HCT116 (cell line): Measurements from ENCODE around the gene DARS1. TPM values are rescaled to one million over a fixed set of nuclear protein-coding genes. Genes with fewer than 3 reads are reported as not detected.

Experiments
- ATAC-seq: fragments of 200-7000 bp; cut with Tn5 transposase; 2 replicates; pipeline ENCODE4 v1.9.1; 2020; ENCODE audit warnings: mild to moderate bottlenecking, moderate library complexity
- BruUV-seq: library from RNA; stranded (reverse); fragments of 400-500 nt; replicated peaks from 2 replicates; lab custom pipeline; 2021; lab: Mats Ljungman, UMichigan
- CTCF ChIA-PET: fragments of 300-600 bp; sonication (Branson Sonifier 250); formaldehyde crosslinking; loops from one replicate; lab custom pipeline; 2021; ENCODE audit warnings: antibody characterized with exemption; lab: Charles Lee
- POLR2A ChIA-PET: fragments of 300-600, 350-600 bp; sonication (Branson Sonifier 250); formaldehyde crosslinking; loops from one replicate; lab custom pipeline; 2021; ENCODE audit warnings: antibody characterized with exemption; lab: Charles Lee
- RAD21 ChIA-PET, 2 experiments: fragments of 300-600 bp; sonication (Branson Sonifier 250); formaldehyde crosslinking; loops; one replicate each; lab custom pipeline; 2023; ENCODE audit warnings: low total read pairs in 2 of 2; ENCODE audit not compliant: uncharacterized antibody in 2 of 2, unreplicated experiment in 2 of 2, low non-redundant PET in 1 of 2; lab: Charles Lee
- DNase-seq: peaks from one replicate; pipeline ENCODE4 v3.0.0-alpha.2; 2010; ENCODE audit warnings: low read depth, low spot score
- H2AFZ ChIP-seq: fragments of 200-600 bp; shearing (Covaris generic), sonication (generic); 2 replicates; pipeline ENCODE4 v1.6.1; 2017; ENCODE audit warnings: low read depth, mixed run types, mixed read lengths, antibody characterized with exemption, low read length; ENCODE audit not compliant: poor library complexity, severe bottlenecking
- H3K27ac ChIP-seq: 2 replicates; pipeline ENCODE4 v1.5.1; 2012; ENCODE audit warnings: low read depth, low read length
- H3K27me3 ChIP-seq: fragments of 200-600 bp; sonication (generic); 2 replicates; pipeline ENCODE4 v1.6.1; 2016; ENCODE audit warnings: mixed run types, low read length, mixed read lengths; ENCODE audit not compliant: insufficient read depth
- H3K36me3 ChIP-seq, 2 experiments: fragments of 200-500 bp in 1 of 2; fragments of 200-600 bp in 1 of 2; sonication (Bioruptor generic) in 1 of 2; sonication (generic) in 1 of 2; 2 replicates each; pipeline versions ENCODE4 v1.5.1 to v1.6.1; 2014 to 2016; ENCODE audit warnings: low read length in 2 of 2, inconsistent platforms in 1 of 2, mixed read lengths in 1 of 2, mixed run types in 1 of 2; ENCODE audit not compliant: insufficient read depth in 2 of 2, control insufficient read depth in 1 of 2
- H3K4me1 ChIP-seq, 2 experiments: fragments of 200-600 bp in 1 of 2; sonication (generic) in 1 of 2; 2 replicates each; pipeline versions ENCODE4 v1.5.1 to v1.6.1; 2012 to 2017; ENCODE audit warnings: low read length in 2 of 2, inconsistent platforms in 1 of 2, mild to moderate bottlenecking in 1 of 2, mixed read lengths in 1 of 2, mixed run types in 1 of 2, moderate library complexity in 1 of 2; ENCODE audit not compliant: insufficient read depth in 2 of 2, control insufficient read depth in 1 of 2
- H3K4me2 ChIP-seq: fragments of 200-600 bp; sonication (generic); 2 replicates; pipeline ENCODE4 v1.6.1; 2017; ENCODE audit warnings: mixed run types, low read length, mixed read lengths
- H3K4me3 ChIP-seq, 2 experiments: fragments of 200-600 bp in 1 of 2; sonication (generic) in 1 of 2; replicated peaks in 1 of 2; 2 replicates each; pipeline ENCODE4 v1.5.1; 2011 to 2016; ENCODE audit warnings: low read length in 2 of 2, control low read depth in 1 of 2, low read depth in 1 of 2, mild to moderate bottlenecking in 1 of 2, mixed read lengths in 1 of 2, mixed run types in 1 of 2
- H3K79me2 ChIP-seq: fragments of 200-600 bp; sonication (generic); 2 replicates; pipeline ENCODE4 v1.6.1; 2017; ENCODE audit warnings: mild to moderate bottlenecking, mixed run types, low read length, moderate library complexity, mixed read lengths; ENCODE audit not compliant: insufficient read depth
- H3K9ac ChIP-seq: fragments of 200-600 bp; sonication (generic); 2 replicates; pipeline ENCODE4 v1.6.1; 2016; ENCODE audit warnings: low read length, mixed read lengths
- H3K9me2 ChIP-seq: fragments of 200-600 bp; sonication (generic), shearing (Covaris generic); 2 replicates; pipeline ENCODE4 v1.6.1; 2017; ENCODE audit warnings: mixed run types, mild to moderate bottlenecking, moderate library complexity; ENCODE audit not compliant: insufficient read depth
- H3K9me3 ChIP-seq, 2 experiments: fragments of 200-500 bp in 1 of 2; fragments of 200-600 bp in 1 of 2; sonication (Bioruptor generic) in 1 of 2; sonication (generic) in 1 of 2; 2 replicates each; pipeline ENCODE4 v1.6.1; 2014 to 2017; ENCODE audit warnings: low read length in 2 of 2, mixed read lengths in 2 of 2, inconsistent platforms in 1 of 2, low read depth in 1 of 2, mild to moderate bottlenecking in 1 of 2, mixed run types in 1 of 2, moderate library complexity in 1 of 2; ENCODE audit not compliant: control insufficient read depth in 1 of 2, insufficient read depth in 1 of 2
- H4K20me1 ChIP-seq: fragments of 200-600 bp; sonication (generic), shearing (Covaris generic); 2 replicates; pipeline ENCODE4 v1.6.1; 2017; ENCODE audit warnings: mixed run types, mild to moderate bottlenecking, moderate library complexity; ENCODE audit not compliant: insufficient read depth
- CBX3 ChIP-seq: IDR thresholded peaks from 2 replicates; pipeline ENCODE4 v1.6.1; 2012; ENCODE audit warnings: low read depth
- CEBPB ChIP-seq: IDR thresholded peaks from 2 replicates; pipeline ENCODE4 v1.6.1; 2012; ENCODE audit warnings: low read depth
- JUND ChIP-seq: IDR thresholded peaks from 2 replicates; pipeline ENCODE4 v1.6.1; 2012
- POLR2A ChIP-seq: IDR thresholded peaks from 2 replicates; pipeline ENCODE4 v1.7.0; 2011; ENCODE audit warnings: borderline replicate concordance; ENCODE audit not compliant: insufficient read depth, insufficient read length; ENCODE audit errors: extremely low read depth
- POLR2AphosphoS5 ChIP-seq: IDR thresholded peaks from 2 replicates; pipeline ENCODE4 v1.6.1; 2011; ENCODE audit warnings: mild to moderate bottlenecking, low read depth, low read length, moderate library complexity
- RAD21 ChIP-seq: IDR thresholded peaks from 2 replicates; pipeline ENCODE4 v1.6.1; 2012; ENCODE audit warnings: low read depth, mild to moderate bottlenecking
- SIN3A ChIP-seq: IDR thresholded peaks from 2 replicates; pipeline ENCODE4 v1.6.1; 2012; ENCODE audit warnings: low read depth
- SP1 ChIP-seq: IDR thresholded peaks from 2 replicates; pipeline ENCODE4 v1.6.1; 2012; ENCODE audit warnings: low read depth
- SRF ChIP-seq: IDR thresholded peaks from 2 replicates; pipeline ENCODE4 v1.6.1; 2012; ENCODE audit warnings: low read depth
- TCF7L2 ChIP-seq: IDR thresholded peaks from 2 replicates; pipeline ENCODE4 v1.7.0; 2011; ENCODE audit warnings: borderline replicate concordance, inconsistent platforms; ENCODE audit not compliant: insufficient read depth, insufficient read length; ENCODE audit errors: extremely low read depth
- YY1 ChIP-seq: IDR thresholded peaks from 2 replicates; pipeline ENCODE4 v1.6.1; 2011; ENCODE audit warnings: low read length, low read depth, moderate library complexity, mild to moderate bottlenecking; ENCODE audit not compliant: insufficient replicate concordance; ENCODE audit errors: extremely low read depth
- ZFX ChIP-seq: fragments of 450-650 bp; IDR thresholded peaks from 2 replicates; pipeline ENCODE4 v1.6.1; 2017
- ZNF274 ChIP-seq: fragments of 200-500 bp; sonication (Bioruptor generic); IDR thresholded peaks from 2 replicates; pipeline ENCODE4 v1.6.1; 2014; ENCODE audit warnings: mild to moderate bottlenecking, low read depth, low read length, inconsistent platforms
- intact Hi-C: fragments of 100-400 bp; cut with micrococcal nuclease; formaldehyde crosslinking; loops from 2 replicates; pipeline ENCODE4 v1.10.0; 2022
- total RNA-seq: library from RNA; stranded (reverse); gene quantifications from one replicate; pipeline ENCODE4 v1.2.1, GENCODE V29; 2021; ENCODE audit not compliant: unreplicated experiment
- TF ChIP-seq, protein P1 (sequence below): IDR thresholded peaks from 2 replicates; pipeline ENCODE4 v1.6.1; 2011; ENCODE audit warnings: mild to moderate bottlenecking, low read length, moderate library complexity; ENCODE audit not compliant: insufficient replicate concordance; ENCODE audit errors: extremely low read depth
- TF ChIP-seq, protein P2 (sequence below): IDR thresholded peaks from 2 replicates; pipeline ENCODE4 v1.6.1; 2012; ENCODE audit warnings: low read depth

DARS1 gene
- total RNA-seq, 1 experiment from 2014 or later, result 94.8 TPM

DNA sequence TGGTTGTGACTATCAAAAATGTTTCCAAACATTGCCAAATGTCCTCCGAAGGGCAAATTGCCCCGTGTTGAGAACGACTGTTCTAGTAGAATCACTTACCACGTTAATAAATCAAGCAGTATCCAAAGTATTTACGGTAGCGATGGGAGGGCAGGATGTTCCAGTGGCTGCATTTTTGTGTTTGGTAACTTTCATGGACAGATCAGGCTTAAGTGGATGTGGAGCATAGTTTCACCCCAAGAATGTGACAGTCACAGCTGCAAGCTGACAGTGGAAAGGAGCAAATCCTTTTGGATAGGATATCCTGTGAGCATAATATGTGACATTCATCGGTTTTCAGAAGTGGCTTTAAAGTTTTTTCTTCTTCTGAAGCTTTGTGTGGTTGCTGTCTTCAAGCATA is 46.3 kb upstream of the DARS1 start:
- intact Hi-C loops, result no loop called here
- Histone ChIP-seq H4K20me1 (no peaks in the 10 kb centered on the region), H2AFZ (no peak overlapping the region), H3K36me3 (no peaks in the 10 kb centered on the region), H3K27ac (no peak overlapping the region), H3K9me2 (no peaks in the 10 kb centered on the region), H3K9me3 (no peaks in the 10 kb centered on the region), H3K4me2 (no peak overlapping the region), H3K79me2 (no peaks in the 10 kb centered on the region), H3K27me3 (no peaks in the 10 kb centered on the region), H3K4me1 (no peaks in the 10 kb centered on the region), H3K4me3 (no peak overlapping the region), H3K9ac (no peak overlapping the region)
- DNase-seq (no peak), ATAC-seq (no peak)
- ChIA-PET RAD21 (no interaction called here), CTCF (no interaction called here), POLR2A (no interaction called here)
- BruUV-seq, result no TSS peak
- TF ChIP-seq SP1, result no peak
- TF ChIP-seq JUND, result no peak
- TF ChIP-seq SIN3A, result no peak
- TF ChIP-seq CEBPB, result no peak
- TF ChIP-seq POLR2A, result no peak
- TF ChIP-seq ZFX, result no peak
- TF ChIP-seq YY1, result no peak
- no peak for TF ChIP-seq POLR2AphosphoS5
- TF ChIP-seq ZNF274, result no peak
- no peak for TF ChIP-seq RAD21
- TF ChIP-seq, protein P1, sequence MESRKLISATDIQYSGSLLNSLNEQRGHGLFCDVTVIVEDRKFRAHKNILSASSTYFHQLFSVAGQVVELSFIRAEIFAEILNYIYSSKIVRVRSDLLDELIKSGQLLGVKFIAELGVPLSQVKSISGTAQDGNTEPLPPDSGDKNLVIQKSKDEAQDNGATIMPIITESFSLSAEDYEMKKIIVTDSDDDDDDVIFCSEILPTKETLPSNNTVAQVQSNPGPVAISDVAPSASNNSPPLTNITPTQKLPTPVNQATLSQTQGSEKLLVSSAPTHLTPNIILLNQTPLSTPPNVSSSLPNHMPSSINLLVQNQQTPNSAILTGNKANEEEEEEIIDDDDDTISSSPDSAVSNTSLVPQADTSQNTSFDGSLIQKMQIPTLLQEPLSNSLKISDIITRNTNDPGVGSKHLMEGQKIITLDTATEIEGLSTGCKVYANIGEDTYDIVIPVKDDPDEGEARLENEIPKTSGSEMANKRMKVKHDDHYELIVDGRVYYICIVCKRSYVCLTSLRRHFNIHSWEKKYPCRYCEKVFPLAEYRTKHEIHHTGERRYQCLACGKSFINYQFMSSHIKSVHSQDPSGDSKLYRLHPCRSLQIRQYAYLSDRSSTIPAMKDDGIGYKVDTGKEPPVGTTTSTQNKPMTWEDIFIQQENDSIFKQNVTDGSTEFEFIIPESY, result no peak
- no peak for TF ChIP-seq TCF7L2
- no peak for TF ChIP-seq SRF
- TF ChIP-seq, protein P2, sequence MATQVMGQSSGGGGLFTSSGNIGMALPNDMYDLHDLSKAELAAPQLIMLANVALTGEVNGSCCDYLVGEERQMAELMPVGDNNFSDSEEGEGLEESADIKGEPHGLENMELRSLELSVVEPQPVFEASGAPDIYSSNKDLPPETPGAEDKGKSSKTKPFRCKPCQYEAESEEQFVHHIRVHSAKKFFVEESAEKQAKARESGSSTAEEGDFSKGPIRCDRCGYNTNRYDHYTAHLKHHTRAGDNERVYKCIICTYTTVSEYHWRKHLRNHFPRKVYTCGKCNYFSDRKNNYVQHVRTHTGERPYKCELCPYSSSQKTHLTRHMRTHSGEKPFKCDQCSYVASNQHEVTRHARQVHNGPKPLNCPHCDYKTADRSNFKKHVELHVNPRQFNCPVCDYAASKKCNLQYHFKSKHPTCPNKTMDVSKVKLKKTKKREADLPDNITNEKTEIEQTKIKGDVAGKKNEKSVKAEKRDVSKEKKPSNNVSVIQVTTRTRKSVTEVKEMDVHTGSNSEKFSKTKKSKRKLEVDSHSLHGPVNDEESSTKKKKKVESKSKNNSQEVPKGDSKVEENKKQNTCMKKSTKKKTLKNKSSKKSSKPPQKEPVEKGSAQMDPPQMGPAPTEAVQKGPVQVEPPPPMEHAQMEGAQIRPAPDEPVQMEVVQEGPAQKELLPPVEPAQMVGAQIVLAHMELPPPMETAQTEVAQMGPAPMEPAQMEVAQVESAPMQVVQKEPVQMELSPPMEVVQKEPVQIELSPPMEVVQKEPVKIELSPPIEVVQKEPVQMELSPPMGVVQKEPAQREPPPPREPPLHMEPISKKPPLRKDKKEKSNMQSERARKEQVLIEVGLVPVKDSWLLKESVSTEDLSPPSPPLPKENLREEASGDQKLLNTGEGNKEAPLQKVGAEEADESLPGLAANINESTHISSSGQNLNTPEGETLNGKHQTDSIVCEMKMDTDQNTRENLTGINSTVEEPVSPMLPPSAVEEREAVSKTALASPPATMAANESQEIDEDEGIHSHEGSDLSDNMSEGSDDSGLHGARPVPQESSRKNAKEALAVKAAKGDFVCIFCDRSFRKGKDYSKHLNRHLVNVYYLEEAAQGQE, result no peak
- TF ChIP-seq CBX3, result no peak
